Testis (tissue), 2 donors: Measurements from ENCODE around the gene ALK.

Experiments
- CTCF ChIP-seq, 3 experiments: fragments of 450-650 bp in 2 of 3; fragments of 200-600 bp in 1 of 3; sonication (generic) in 1 of 3; IDR thresholded peaks; one replicate each; pipeline ENCODE4 v1.5.1; 2016 to 2019; ENCODE audit warnings: antibody characterized with exemption in 3 of 3, mild to moderate bottlenecking in 2 of 3, moderate library complexity in 1 of 3
- POLR2A ChIP-seq: fragments of 450-650 bp; IDR thresholded peaks from one replicate; pipeline ENCODE4 v1.6.1; 2017; ENCODE audit warnings: antibody characterized with exemption, mild to moderate bottlenecking, moderate library complexity

- TF ChIP-seq CTCF (IDR thresholded peaks at IDR 0.05): no peak
- no peak for TF ChIP-seq POLR2A
Measured at GRCh38 chr2:29775937-29776336, 145.4 kb downstream of the ALK start.
